ENCODE results near the gene LETM1.

The LETM1 gene

DNA sequence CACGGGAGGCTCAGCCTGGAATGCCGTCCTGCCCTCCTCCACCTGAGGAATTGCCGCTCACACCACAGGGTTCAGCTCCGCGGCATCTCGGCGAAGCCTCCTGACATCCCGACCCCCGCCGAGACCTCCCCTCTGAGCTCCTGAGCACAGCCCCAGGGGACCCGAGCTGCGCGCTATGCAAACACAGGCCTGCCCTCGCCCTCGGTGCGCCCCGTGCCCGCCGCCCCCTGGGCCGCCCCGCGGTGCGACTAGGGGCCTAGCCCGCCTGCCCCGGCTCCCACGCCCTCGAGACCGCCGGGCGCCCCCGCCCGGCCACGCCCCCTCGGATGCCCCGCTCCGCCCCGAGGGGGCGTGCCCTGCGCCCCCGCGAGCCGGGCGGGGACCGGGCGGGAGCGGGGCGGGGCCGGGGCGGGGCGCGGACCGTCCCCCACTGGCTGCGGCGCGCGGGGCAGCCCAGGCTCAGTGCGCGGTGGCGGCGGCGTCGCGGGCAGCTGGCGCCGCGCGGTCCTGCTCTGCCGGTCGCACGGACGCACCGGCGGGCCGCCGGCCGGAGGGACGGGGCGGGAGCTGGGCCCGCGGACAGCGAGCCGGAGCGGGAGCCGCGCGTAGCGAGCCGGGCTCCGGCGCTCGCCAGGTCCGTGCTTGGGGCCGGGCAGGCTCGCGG, 63.0 kb downstream of the LETM1 start, which contains the start of gene FGFR3:
FGFR3 (plus strand) TSS at position 462 of the 664 bp plus-strand sequence. CDS start 642 bp downstream, outside the sequence.
- no peak for DNase-seq

DNA sequence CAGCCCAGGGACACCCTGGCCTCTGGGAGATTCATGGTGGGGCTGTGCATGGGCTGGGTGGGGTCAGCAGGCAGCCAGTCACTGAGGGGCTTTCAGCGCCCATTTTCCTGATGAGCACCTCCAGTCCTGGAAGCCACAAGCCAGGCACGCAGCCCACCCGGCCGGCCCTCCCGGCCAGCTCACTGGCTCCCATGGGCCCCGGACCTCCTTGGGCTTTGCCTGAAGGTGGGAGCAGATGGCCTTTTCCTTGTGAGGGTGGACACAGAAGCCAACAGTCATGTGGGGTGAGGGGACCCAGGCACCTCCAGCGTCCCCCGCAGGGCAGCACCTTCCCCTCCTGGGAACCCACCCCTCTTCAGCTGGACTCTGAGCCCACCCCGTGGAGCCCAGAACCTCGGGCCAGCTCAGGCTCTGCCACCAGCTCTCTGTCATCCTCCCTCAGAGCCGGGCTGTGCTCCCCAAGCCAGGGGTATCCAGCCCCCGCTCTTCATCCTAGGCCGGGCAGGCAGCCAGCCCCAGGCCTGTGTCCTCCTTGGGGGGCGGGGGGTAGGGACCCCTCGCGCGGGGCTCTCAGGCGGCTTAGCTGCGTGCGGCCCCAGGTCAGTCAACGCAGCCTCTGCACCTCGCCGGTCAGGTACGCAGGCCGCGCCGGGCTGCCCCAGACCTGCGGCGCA, 63.7 kb downstream of the LETM1 start:
- DNase-seq, result no peak

DNA sequence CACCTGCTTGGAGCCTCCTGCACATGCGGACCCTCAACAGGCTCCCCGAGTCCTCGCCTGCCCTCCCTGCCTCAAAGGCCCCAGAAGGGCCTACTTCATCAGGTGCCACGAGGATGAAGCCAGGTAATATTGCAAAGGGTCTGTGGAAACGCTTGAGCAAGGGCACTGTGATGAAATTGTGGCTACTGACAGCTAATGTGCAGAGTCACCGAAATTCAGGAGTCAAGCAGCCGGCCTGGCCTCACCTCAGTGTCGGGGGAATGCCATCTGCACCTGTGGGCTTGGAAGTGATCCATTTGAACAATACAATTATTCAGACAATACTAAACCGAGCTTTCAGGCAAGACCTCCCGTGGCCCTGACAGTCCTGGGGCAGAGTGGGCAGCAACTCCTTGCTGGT, 66.0 kb downstream of the LETM1 start:
- no peak for DNase-seq

DNA sequence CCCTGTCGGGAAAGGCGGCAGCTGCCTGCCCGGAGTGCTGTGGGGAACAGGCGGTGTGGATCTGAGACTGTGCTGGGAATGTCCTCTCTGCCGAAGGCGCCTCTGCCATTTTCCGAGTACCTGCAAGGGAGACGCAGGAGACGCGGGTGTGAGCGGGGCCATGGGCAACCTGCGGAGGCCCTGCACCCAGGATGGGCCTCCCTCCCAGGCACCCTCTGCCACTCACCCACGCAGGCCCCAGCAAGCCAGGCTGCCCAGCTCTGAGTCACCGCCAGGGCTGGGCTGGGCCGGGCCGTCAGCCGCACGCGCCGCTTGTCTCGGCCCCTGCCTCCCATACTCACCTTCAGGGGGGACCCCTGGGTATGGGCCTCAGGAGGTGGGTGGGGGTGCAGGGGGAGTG, 66.4 kb downstream of the LETM1 start:
- no peak for DNase-seq

DNA sequence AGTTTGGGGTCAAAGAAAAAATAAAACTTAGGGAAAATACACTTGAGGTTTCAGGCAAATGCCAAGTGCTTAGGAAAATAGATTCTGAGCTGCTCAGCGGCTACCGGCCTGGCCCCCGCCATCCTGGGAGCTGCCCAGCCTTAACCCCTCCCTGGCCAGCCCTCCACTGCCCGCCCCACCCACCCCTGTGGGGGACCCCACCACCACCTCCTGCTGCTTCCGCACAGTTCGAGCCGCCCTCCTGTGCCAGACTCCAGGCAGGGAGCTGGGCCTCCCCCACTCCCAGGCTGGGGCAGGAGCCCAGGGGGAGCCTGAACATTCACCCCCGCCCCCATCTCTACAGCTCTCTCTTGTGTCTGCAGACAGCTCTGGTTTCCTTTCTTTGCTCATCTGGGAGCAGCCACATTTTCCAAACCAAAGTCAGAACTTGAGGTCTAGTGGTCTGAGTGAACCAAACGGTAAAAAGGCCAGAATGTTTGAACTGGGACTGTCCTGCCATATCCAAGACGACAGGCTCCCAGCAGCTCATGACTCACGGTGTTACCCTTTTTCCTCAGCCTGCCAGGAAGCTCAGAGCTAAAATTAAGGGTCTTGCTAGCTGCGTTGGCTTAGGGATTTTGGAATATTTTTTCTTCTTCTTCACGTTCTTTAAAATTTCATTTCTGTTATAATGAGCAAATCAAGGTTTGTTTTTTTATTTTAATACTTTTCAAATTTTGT, 67.5 kb downstream of the LETM1 start:
- no peak for DNase-seq

DNA sequence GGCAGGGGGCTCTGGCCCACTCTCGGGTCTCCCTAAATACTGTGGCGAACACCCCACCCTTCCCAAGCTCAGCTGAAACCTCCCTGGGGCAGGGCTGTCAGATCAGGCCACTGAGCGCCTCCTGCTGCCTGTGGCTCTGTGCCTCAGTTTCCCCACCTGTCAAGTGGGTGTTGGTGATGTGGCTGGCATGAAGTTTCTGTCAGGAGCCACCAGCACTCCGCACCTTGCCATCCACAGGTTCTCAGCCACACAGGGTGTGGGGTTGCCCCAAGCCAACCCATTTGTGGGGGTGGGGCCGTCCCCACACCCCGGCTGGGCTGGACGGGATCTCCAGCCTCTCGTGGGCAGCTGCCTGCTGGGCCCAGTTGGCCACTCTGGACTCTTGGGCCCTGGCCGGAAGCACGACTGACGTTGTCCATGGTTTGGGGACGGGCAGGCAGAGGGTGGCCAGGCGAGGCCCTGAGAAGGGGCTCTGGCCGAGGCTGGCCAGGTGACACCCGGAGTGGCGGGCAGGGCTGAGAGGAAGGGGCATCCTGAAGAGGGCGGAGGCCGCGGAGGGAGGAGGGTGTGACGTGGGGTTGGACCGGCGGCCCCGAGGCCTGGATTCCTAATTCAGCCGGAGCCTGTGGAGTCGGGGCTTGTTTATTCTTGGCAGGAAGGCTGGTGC, 68.4 kb downstream of the LETM1 start:
- DNase-seq, result no peak

DNA sequence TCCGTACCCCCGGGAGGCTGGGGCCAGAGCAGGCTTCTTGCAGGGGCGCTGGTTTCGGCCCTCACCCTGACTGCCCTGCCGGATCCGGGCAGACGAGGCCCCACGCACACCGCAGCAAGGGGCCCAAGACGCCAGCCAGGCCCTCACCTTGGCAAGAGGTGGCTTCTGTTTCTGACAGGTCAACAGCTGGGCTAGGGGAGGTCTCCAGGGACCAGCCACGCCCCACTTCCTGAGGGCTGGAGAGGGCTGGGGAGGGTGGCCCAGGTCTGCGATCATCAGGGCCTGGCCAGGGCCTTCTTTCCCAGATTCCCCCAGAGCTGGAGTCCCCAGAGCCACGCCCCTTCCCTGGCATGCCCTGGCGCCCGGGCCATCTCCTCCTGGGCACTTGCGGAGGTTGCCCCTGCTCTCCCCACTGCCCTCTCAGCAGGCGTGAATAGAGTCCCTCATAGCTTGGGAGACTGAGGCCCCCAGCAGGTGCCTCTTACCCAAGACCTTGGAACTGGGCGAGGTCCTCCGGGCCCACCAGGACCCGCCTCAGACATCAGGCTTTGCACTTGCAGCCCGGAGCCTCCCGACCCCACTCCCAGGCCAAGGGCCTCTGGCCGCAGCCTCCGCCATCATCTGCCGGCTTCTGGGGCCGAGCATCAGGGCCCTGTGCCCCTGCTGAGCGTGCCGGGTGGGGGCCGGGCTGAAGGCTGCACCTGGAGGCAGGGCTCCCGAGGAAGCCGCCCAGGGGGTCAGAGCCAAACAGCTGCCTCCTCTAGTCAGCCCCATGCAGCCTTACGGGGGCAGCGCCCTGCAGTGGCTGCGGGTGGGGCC, 69.2 kb downstream of the LETM1 start:
- no peak for DNase-seq

DNA sequence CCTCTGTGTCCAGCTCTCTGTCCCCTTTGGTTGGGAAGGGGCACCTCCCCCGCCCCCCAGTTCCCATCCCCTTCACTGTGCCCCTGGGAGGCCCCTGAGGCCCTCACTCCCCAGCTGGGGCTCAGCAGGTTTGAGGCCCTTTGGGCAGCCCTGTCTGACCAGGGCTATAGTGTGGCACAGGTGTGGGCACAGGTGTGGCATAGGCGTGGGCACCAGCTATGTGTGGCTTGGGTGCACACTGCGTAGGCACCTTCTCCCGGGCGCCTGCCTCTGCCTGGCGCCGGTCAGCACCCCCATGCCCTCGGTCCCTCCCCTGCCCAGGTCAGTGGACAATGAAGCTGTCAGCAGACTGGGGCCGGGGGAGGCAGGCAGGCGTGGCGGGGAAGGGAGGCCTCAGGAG, 70.4 kb downstream of the LETM1 start:
- no peak for DNase-seq

DNA sequence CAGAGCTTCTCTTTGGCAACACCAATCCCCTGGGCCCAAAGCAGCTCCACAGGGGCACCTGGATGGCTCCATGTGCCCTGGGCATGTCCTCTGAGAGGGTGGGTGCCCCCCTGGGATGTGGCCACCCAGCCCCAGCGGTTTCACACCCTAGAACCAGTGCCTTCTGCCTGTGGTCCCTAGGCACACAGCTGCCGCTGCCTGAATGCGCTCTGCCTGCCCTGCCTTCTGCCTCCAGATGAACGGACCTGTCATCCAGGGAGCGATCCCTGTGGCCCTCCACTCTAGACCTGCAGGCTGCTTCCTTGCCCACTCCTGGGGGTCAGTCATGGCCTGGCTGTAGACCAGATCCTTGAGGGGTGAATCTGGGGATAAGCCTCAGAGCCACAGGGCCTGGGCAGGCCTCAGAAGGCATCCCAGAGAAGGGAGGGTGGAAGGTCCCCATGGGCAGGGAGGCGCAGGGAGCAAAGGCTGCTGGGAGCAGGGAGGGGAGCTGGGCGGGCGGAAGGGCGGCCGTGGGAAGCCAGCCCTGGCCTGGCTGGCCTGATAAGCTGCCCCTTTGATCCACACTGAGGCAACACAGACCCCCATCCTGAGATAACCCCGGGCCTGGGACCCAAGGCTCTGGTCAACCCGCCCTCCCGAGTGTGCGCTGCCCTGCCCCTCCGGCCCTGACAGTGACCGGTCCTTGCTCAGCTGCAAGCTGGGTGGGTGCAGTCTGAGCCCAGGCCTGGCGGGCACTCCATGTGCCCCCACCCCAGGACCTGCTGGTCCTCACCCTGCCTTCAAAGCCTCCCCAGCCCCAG, 71.0 kb downstream of the LETM1 start:
- no peak for DNase-seq

DNA sequence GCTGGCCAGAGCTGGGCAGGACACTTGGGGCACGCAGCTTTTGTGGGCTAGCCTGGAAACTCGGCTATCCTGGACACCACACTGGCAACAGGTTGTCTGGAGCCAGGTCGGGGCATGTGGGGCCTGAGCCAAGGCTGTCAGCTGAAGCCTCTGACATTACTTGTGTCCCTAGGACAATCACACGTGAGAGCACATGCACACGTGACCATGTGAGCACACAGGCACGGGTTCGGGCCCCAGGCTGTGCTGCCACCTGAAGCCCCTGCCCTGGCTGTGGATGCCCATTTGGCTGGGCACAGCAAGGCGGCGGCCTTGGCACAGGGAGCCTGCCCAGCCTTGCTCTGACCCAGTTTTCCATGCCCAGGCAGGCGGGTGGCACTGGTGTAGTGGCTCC, 71.6 kb downstream of the LETM1 start:
- no peak for DNase-seq

DNA sequence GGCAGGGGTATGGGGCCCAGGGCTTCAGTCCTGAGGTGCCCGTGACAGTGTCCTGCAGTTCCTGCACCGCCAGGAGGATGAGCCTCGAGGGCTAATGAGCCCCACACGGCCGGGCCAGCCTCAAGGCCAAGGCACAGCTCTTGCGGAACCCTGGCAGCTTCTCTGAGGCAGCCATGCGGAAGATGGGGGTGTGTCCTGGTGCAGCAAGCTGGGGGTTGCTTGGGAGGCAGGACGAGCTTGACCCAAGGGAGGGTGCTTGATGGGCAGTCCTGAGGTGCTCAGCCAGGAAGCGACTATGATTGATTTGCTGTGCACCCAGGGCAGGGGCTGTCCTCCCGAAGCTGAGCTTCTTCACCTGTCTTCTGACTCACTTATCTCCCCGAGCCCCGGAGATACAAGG, 72.0 kb downstream of the LETM1 start:
- no peak for DNase-seq

DNA sequence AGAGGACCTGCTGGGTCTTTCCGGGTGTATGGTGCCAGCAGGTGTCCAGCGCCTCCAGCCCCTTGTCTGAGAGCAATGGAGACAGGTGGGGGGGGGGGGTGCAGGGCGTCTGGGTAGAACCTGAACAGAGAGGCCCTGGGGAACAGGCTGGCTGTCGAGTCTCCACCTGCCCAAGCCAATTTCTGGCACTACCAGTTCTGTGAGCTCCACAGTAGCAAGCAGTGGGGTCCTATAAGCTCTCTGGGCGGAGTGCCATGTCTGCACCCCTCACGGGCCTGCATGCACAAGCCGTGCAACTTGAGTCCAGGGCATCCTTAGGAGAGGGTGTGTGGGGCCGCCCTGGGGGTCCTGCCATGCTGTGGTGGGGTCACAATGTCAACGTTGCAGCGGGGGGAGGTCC, 72.9 kb downstream of the LETM1 start:
- DNase-seq, result no peak

DNA sequence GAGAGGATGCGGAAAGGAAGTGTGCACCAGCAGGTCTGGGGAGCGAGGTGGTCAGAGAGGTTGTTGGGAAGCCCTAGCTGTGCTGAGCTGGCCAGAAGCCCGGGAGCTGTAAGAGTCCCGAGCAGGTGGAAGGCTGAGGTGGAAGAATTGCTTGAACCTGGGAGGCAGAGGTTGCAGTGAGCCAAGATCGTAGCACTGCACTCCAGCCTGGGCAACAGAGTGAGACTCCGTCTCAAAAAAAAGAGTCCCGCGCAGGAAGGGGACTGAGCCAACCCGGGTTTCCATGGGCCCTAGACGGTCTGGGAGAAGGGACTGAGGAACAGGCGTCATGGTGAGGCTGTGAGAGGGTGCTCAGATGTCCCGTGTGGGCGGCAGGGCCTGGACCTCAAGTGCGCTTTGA, 75.5 kb downstream of the LETM1 start:
- no peak for DNase-seq

DNA sequence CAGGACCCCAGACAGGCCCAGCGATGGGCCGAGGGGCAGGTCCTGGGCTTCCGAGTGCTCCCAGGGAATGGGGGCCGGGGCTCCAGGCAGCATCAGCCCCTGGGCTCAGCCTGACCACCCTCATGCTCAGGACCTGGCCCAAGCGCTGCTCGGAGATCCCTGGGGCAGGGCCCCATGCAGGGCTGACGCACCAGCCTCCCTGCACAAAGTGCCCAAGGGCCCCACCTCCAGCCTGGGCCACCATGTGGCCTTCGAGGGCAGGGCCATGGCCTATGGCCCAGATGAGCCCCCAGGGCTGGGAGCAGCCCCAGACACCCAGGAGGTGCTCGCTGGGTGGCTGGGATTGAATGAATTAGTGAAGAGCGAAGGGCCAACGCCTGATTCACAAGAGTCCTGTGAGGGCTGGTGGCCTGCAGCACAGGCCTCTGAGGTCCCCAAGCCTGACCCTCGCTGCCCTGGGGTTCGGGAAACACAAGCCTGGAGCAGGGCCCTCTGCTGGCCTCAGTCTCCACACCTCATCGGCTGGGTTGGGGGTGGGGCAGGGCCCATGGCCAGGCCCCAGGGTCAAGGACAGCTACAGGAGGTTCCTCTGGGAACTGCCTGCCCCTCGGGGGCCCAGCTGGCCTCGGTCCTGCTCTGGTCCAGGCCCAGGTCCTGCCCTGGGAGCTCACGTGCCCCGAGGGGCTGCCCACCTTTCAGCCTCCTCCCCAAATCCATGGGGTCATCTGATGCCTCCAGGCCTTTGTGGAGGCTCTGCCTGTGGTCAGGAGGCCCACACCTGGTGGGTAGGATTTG, 76.2 kb downstream of the LETM1 start:
- DNase-seq, result no peak

DNA sequence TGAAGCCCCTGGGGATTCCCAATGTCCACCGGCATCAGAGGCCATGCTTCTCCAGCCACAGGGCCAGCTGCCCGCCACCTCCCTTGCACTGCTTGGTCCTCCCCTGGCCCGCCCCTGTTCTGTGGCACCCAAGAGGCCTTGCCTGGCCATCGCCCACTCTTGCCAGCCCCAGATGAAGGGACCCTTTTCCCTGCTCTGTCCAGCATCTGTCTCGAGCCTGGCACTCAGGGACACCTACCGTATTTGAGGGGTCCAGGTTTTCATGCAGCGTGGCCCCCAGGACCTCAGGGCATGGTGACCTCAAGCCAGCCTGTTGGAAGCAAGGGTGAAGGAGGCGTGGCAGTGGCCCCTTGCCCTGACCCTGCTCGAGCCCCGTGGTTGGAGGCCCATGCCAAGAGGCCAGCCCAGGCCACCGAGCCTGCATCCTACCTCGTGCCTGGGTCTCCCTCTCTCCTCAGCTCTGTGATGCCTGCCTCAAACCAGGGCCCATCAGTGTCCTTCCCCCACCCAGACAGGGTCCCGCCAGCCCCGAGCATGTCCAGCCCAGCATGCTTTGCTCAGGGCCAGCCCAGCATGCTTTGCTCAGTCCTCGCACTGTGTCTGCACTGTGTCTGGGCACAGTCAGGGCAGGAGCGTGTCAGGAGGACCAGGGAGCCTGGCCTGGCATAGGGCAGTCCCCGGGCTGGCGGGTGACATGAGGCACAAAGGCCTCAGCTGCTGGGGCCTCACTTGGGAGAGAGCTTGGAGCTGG, 77.1 kb downstream of the LETM1 start:
- DNase-seq, result no peak

DNA sequence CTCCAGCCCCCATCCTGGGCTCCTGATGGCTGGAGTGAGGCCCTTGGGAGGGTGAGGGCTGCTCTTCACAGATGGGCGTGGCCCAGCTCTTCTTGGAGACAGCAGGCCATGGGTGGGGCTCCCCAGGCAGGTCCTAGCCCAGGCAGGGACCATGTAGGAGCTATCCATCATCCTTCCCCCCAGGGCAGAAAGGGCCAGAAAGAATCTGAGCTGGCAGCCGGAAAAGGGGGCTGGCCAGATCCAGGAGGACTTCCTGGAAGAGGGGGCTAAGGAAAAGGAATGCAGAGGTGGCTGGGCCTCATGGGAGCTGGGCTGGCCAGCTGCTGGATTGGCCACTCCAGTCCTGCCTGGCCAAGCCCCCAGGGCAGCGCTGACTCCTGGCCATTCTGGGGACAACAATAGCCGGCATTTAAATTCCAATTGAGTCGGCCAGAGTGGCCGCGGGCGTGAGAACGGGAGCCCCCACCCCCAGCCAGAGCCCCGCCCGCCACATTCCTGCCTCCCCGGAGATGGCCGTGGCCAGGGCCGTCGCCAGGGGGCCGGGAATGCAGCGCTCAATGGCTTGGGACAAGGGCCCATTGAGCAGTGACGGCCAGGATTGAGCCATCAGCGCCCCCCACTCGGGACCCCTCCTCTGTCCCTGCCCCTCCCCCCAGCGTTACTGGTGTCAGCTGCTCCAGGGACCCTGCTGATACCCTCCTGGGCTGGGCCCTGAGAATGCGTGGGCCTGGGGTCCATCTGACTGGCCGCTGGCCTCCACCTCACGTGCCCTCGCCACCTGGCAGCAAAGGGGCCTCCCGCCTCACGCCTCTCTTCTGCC, 77.9 kb downstream of the LETM1 start:
- DNase-seq, result peak in 1 of 2 donors; percentile 44

DNA sequence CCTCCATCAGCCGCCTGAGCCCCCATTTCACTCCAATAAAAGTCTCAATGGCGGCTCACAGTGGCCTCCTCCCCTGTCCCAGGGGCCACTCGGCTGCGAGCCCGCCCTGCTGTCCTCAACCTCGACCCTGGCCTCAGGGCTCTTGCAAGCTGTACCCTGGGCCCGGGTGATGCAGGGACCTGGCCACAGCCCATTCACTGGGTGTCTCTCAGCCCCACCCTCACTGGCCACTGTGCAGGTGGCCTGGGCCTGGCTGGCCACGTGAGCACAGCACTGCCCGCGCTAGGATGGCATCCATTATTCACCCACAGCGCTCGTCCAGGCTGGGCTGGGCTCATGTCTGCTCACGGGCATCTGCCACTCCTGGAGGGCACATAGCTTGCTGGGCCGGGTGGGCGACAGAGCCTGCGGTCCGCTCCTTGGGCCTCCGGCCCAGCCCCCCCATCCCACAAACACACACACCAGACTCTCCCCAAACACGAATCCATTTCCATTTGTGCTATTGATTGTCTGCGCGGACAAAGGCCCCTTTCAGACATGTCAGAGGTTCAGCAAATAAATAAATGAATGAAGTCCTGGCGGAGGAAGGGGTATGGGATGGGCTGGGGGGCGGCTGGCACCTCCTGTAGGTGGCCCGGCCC, 79.3 kb downstream of the LETM1 start:
- no peak for DNase-seq

DNA sequence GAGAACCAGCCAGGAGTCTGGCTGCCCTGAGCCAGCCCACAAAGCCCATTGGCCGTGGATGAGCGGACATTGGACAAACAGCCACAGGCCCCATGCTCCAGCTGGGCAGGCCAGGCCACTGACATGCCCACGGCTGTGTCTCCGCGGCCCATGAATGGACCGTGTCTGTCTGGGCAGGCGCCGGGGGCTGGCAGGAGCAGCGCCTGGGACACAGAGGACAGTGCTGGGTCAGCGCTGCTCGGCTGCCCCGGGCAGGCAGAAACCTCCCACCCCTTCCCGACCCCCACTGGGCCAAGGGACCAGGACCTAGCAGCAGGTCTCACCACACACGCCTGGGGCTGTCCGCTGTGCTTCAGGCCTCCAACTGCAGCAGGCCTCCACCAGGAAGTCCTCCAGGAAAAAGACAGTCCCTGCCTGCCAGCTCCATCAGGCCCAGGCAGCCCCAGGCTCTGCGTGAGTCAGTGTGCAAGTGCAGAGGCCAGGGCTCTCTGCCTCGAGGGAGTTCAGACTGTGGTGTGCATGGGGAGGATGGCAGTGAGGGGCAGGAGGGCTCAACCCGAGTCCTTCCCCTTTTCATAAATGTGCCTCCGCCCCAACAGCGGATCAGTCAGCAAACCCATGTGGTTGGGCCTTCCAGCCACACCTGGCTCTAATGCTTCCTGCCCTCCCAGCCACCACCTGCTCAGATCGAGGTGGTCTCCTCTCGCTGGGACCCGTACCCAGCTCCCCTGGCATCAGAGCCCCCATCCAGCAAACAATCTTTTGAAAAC, 80.0 kb downstream of the LETM1 start:
- peak in 1 of 2 donors; percentile 71 for DNase-seq
